ENCODE measurements around the gene FGF11.

The FGF11 gene

DNA sequence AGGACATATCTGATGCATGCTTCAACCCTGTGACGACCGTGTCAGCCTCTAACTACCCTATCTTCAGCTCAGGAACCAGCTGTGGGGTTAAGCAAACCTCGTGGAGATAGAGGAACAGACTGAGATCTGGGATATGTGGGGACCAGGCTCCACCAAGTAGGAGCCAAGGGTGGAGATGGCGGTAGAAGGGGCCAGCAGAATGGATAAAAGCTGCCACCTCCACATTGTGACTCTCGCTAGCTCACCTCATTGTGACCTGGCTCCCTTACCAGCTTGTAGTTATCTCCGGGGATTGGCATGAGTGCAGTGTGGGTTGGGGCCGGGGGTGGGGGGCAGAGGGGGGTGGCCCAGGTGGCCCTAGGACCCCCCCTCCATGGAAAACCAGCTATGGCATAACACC lies 14.0 kb upstream of the FGF11 start, which contains the start of gene SPEM2:
TSS of gene SPEM2 (plus strand) at position 301 of the 400 bp plus-strand sequence. CDS start at position 374, 73 bp downstream.
- TF ChIP-seq, protein P1, sequence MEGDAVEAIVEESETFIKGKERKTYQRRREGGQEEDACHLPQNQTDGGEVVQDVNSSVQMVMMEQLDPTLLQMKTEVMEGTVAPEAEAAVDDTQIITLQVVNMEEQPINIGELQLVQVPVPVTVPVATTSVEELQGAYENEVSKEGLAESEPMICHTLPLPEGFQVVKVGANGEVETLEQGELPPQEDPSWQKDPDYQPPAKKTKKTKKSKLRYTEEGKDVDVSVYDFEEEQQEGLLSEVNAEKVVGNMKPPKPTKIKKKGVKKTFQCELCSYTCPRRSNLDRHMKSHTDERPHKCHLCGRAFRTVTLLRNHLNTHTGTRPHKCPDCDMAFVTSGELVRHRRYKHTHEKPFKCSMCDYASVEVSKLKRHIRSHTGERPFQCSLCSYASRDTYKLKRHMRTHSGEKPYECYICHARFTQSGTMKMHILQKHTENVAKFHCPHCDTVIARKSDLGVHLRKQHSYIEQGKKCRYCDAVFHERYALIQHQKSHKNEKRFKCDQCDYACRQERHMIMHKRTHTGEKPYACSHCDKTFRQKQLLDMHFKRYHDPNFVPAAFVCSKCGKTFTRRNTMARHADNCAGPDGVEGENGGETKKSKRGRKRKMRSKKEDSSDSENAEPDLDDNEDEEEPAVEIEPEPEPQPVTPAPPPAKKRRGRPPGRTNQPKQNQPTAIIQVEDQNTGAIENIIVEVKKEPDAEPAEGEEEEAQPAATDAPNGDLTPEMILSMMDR (conservative IDR thresholded peaks at IDR 0.05; ENCODE audit: low read depth, low read length) = no peak
- DNase-seq (ENCODE audit: low read depth) = no peak
- H3K4me3 ChIP-seq (ENCODE audit: low read depth, low read length) = no peak within 1 kb of the TSS

DNA sequence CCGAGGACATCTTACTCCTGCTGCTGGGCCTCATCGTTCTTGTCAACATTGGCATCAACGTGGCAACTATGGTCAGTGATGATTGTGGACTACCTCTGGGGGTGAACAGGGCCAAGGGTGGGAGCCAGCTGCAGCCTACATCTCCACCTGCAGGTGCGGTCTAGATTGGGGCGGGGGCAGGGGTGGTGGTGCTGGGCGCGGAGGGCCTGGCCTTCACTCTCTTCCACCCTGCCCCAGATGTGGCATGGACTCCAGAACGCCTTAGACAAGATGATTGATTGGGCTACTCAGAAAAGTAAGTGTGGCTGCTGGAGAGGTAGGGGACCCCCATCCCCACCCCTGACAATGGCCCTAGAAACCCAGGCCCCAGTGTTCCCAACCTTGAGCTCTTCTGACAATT lies 13.6 kb upstream of the FGF11 start:
- TF ChIP-seq, protein P1 (conservative IDR thresholded peaks at IDR 0.05; ENCODE audit: low read depth, low read length) = no peak
- H3K4me3 ChIP-seq (ENCODE audit: low read depth, low read length) = no peak overlapping the region
- no peak for DNase-seq (ENCODE audit: low read depth)

DNA sequence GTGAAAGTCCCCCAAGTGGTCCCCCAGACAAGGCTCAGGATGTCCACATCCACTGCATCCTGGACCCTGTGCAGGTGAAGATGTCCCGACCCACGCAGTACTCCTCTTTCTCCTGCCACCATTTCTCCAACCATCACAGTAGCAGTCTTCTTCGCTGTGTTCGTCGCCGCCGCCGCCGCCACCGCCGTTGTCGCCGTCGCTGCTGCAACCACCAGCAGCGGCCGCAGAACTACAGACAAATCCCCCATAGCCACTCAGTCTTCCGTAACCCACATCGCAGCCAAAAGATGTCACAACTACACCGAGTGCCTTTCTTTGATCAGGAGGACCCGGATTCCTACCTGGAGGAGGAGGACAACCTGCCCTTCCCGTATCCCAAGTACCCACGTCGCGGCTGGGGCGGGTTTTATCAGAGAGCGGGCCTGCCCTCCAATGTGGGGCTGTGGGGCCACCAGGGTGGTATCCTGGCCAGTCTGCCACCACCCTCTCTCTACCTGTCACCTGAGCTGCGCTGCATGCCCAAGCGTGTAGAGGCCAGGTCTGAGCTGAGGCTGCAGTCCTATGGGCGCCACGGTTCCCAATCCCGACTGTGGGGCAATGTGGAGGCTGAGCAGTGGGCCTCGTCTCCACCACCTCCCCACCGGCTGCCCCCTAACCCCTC lies 13.0 kb upstream of the FGF11 start:
- TF ChIP-seq, protein P1 (conservative IDR thresholded peaks at IDR 0.05; ENCODE audit: low read depth, low read length) = no peak
- no peak for DNase-seq (ENCODE audit: low read depth)

DNA sequence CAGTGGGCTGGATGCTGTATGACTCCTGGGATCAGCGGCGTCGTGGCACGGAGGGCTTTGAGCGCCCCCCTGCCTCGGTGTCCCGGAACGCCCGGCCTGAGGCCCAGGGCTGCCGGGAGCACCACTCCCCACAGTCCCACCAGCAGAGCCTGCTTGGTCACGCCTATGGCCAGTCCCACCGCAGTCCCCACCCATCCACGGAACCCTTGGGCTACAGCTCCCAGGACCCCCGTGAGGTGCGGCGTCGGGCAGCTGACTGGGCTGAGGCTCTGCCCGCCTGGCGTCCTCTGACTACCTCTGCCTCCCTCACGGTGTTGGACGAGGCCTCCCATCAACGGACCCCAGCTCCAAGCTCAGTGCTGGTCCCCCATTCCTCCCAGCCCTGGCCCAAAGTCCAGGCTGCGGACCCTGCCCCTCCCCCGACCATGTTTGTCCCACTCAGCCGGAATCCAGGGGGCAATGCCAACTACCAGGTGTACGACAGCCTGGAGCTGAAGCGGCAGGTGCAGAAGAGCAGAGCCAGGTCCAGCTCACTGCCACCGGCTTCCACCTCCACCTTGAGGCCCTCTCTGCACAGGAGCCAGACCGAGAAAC lies 12.3 kb upstream of the FGF11 start:
- no peak overlapping the region for H3K4me3 ChIP-seq (ENCODE audit: low read depth, low read length)
- TF ChIP-seq, protein P1 (conservative IDR thresholded peaks at IDR 0.05; ENCODE audit: low read depth, low read length) = no peak

More for the DNA sequence above, 13.0 kb upstream of the FGF11 start:
- H3K4me3 ChIP-seq (ENCODE audit: low read depth, low read length) = no peak overlapping the region

DNA sequence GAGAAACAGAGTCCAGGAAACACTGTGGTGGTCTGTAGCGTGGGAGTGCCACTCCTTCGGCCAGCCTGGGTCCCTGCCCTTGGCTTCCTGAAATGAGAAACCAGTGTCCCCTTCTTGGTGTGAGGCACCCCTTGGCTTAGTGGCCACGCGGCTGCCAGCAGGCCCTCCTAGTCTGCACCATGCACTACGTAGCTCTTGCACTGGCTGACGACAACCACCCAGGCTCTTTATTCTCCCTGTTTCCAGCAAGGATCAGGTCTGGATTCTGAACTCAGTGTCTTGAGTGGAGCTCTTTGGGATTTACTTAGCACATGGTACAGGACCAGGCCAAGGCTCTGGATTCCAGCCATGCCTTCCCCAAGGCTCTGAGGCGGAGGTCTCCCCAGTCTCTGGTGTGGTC lies 11.8 kb upstream of the FGF11 start:
- no peak overlapping the region for H3K4me3 ChIP-seq (ENCODE audit: low read depth, low read length)
- DNase-seq (ENCODE audit: low read depth) = no peak
- TF ChIP-seq, protein P1 (conservative IDR thresholded peaks at IDR 0.05; ENCODE audit: low read depth, low read length) = no peak

More for the DNA sequence above, 12.3 kb upstream of the FGF11 start:
- DNase-seq (ENCODE audit: low read depth) = no peak

DNA sequence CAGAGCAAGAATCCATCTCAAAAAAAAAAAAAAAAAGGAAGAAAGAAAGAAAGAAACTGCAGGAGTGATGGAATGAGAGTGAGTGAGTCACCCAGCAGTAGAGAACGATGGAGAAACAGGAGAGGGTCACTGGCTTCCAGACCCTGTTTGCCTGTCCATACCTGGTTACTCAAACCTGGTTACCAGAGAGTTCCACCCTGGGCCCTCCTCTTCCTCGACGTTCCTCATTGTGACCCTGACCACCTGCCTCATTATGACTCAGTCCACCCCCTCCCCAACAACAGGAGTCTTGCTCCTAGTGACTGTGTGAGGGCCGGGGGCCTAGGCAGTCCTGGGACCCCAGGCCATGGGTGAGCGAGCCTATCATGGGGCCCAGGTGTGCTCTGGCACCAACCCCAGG lies 10.8 kb upstream of the FGF11 start, which contains the start of gene SPEM3:
TSS of gene SPEM3 (plus strand) at position 301 of the 400 bp plus-strand sequence. CDS start at position 347, 46 bp downstream.
- no peak for DNase-seq (ENCODE audit: low read depth)
- no peak within 1 kb of the TSS for H3K4me3 ChIP-seq (ENCODE audit: low read depth, low read length)
- TF ChIP-seq, protein P1 (conservative IDR thresholded peaks at IDR 0.05; ENCODE audit: low read depth, low read length) = no peak
